ELR (cell line): ENCODE measurements around the gene PRAC2.
"Not testable (repeated sequence)": the region's sequence is repeated elsewhere in the genome, so short reads cannot be mapped to it uniquely, and the experiment has no call there.

Experiments used
- DNase-seq: peaks from one replicate; pipeline ENCODE4 v3.0.0-alpha.2; 2015; ENCODE audit warnings: low read depth

Gene PRAC2

DNA sequence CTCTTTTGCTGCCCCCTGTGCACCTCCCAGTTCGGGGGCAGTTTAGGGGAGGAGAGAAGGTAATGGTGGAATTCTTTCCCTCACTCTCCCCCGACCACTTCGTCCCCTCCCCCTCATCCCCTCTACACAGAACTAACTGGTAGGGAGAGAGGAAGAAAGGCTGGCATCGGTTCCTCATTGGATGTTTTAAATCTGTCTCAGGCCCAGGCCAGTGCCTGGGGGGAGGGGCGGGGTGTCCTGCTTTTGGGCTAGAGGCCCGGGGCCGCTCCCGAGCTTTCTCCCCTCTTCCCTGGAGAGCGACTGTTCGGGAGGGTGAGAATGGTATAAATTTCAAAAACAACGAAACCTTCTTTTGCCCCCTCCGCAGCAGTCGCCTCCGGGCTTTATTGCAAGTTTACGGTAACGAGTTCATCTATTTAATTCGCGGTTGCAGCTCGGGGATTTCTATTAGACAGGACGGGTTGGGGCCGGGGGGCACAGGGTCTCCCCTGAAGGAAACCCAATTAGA is at the start of gene PRAC2:
Gene PRAC2, plus strand, starts transcription at position 271 of the 508 bp plus-strand sequence. CDS start 1,226 bp downstream, outside the sequence.
- no peak for DNase-seq

- no peak for DNase-seq
Measured at GRCh38 chr17:48676963-48677558, 45.9 kb upstream of the PRAC2 start.

- peak; percentile 68 for DNase-seq
Measured at GRCh38 chr17:48678141-48678971, 44.6 kb upstream of the PRAC2 start.

GRCh38 chr17:48679385-48680096 is 43.4 kb upstream of the PRAC2 start:
- peak; percentile 46 for DNase-seq

DNA sequence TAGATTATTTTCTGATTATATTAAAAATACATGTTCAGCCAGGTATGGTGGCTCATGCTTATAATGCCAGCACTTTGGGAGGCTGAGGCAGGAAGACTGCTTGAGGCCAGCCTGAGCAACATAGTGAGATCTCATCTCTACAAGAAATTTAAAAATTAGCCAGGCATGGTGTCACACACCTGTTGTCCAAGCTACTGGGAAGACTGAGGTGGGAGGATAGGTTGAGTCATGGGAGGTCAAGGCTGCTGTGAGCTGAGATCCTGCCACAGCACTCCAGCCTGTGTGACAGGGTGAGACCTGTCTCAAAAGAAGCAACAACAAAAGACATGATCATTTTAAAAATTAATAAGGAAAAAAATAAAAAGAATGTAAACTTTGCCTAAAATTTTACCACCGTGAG is 41.4 kb upstream of the PRAC2 start:
- no peak for DNase-seq

DNA sequence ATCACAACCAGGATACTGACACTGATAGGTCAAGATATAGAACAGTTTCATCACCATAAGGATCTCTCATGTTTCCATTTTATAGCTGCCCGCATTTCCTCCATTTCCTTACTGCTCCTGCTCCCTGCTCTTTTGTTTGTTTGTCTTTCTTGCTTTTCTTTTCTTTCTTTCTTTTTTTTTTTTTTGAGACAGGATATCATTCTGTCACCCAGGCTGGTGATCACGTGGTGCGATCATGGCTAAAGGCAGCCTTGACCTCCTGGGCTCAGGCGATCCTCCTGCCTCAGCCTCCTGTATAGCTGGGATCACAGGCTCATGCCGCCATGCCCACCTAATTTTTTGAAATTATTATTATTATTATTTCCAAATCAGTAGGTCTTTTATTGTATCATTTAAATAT is 32.3 kb upstream of the PRAC2 start:
- DNase-seq: no peak

- DNase-seq: no peak
Measured at GRCh38 chr17:48692049-48692448, 30.9 kb upstream of the PRAC2 start.

GRCh38 chr17:48693178-48693577 is 29.8 kb upstream of the PRAC2 start:
- DNase-seq: no peak

DNA sequence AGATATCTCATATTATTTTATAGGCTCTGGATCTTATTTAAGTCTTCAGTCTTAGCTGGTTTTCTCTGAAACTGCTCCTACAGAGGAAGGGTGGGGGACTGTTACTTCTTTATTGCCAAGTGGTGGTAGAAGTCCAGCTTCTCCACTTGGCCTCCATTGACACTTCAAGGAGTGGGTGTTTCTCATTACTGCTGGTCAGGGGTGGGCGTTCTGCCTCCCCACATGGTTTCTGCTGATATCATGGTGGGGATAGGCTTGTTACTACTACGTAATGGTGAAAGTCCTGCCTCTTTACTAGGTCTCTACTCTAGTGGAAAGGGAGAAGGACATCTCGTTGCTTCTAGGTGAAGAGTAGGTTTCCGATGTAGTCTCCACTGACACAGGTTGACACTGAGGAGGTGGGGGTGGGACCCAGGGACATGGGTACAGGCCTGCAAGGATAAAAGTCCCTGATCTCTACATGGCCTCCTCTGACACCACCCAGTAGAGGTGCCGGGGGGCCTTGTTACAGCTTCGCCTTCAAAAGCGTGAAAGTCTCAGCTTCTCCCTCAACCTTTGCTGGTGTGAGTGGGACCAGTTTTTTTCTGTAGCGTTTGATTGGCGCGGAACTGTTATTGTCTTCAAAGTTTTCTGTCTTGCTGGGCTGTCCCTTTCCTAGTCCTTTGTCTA is 21.0 kb upstream of the PRAC2 start:
- no peak for DNase-seq

DNA sequence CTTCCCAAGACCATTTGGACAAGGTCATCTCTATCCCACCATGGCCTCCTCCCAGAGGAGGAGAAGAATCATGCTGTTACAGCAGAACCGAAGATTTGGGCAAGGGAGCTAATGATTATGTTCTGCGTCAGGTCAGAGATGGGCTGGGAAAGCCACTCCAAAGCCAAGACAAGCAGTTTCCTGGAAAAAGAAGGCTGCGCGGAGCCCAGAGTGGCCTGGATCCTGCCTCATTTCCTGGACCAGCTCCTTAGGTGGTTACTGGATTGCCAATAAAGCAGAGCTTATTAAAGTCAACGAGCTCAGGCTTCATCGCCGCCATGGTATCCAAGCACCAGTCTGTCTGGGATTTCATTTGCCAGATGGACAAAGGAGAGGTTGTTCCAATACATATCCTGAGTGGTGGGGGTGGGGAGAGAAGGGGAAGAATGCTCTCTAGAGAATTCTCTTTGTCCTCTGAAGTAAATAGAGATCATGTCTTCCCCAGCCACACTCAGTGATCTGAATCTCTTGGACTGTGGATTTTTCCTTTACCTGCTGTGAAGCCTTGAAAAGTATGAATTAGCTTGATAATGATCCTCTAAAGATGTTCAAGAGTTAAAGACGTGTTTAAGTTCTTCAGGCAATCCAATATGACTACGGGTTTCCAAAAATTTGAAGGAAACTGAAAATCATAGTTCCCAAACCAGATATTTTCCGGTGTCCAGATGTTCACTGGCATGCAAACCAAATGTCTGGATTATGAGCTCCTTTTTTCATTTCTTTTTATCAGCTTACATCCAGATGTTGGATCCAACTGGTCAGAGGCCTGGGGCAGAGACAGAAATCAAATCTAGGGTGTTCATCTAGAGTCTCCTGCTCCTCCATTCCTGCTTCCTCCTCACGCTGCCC is 18.4 kb upstream of the PRAC2 start:
- DNase-seq: no peak

DNA sequence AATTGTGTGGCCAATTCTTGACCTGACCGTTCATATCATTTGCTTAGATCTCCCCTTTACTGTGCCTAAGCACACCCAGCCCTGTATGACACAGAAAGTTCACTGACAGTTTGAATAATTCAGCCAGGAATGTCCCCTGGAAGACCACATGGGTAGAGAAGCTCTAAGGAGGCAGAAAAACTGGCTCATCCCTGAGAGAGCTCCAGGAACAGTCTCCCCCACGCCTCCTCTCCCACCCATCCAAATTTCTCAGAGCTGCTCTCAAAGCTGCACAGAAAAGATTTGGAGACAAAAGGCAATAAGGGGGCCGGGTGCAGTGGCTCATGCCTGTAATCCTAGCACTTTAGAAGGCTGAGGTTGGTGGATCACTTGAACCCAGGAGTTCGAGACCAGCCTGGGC is 11.9 kb upstream of the PRAC2 start:
- no peak for DNase-seq

- no peak for DNase-seq
Measured at GRCh38 chr17:48715496-48716399, 7.2 kb upstream of the PRAC2 start.

- DNase-seq: not testable (repeated sequence)
Measured at GRCh38 chr17:48716549-48716948, 6.4 kb upstream of the PRAC2 start.

DNA sequence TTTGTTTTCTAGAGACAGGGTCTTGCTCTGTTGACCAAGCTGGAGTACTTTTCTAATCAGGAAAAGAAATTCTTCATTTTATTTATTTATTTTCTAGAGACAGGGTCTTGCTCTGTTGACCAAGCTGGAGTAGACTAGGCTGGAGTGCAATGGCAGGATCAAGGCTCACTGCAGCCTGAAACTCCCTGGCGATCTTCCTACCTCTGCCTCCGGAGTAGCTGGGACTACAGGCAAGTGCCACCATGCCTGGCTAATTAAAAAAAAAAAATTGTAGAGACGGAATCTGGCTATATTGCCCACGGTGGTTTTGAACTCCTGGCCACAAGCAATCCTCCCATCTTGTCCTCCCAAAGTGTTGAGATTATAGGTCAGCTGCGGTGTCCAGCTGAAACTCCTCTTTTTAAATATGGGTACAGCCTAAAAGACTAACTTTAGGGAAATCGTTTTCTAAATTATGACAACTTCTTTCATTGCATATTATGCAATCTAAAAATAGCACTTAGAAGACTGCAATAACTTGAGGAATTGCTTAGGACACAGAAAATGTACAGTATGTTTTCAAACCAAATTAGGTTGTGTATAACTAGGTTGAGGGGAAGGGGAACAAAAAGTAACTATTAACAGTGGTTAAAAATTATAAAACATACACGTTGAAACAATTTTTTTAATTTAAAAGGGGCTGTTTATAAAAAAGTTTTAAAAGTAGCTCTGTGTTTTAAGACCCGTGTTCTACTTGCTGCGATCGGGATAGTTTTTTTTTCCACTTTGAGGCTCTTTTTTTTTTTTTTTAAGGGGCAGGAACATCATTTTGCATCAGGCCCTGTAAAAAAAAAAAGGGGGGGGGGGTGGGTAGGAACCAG is 5.4 kb upstream of the PRAC2 start:
- DNase-seq: no peak

DNA sequence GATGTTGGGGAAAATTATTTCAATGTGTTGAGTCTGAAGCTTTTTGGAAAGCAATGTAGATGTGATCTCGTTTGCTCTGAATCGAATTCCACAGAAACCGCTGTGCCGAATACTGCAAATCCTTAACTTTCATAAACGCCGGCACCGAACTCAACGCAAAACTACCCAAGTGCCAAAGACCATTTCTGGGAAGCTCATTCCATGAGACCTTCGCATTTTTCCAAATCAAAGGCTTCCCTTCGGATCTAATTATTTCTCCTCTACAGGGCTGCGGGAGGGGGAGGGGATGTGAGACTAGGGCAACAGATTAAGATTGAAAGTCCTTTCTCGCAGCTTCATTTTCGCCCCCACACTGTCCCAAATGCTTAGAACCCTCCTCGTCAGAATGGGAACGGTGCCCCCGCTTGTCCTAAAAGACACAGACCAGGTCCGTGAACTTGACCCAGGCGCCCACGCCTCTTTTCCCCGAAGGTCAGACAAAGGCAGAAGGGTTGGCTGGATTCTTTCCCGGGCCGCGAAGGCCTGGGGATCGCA is 4.7 kb upstream of the PRAC2 start:
- no peak for DNase-seq

DNA sequence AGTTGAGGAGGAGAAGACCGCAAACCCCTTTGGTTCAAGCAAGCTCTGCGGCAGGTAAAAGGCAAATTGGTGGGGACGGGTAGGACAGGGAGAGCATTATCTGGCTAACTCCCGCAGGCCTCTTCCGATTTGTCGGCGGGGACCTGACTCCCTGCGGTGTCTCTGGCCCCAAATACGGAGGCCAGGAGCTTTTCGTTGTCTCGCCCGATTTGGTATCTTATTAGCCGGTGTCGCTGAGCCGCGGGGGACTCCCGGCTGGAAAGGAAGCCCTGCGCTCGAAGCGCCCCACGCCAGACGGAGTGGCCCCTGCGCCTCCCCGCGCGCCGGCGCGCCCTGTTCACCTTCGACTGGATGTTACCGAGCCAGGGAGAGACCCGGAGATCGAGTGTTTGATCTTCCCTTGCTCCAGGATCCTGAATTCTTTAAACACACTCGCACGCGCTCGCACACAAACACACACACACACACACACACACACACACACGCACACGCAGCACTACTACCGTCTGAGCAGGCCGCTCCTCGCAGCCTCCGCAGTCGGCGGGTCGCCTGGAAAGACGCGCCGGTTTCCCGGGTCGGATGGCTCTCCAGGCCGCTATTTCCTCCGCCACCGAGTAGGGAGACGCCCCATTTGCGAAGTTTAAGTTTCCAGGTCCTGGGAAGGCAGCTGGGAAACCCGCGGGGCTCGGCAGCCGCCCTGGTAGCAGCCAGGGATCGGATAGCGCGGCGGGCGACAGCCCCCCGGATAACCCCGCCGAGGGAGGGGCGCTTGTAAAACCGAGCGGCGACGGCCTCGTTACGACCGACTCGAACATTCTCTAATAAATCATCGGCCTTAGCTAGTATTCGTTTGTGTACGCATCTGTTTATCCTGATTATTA is 4.0 kb upstream of the PRAC2 start:
- no peak for DNase-seq

DNA sequence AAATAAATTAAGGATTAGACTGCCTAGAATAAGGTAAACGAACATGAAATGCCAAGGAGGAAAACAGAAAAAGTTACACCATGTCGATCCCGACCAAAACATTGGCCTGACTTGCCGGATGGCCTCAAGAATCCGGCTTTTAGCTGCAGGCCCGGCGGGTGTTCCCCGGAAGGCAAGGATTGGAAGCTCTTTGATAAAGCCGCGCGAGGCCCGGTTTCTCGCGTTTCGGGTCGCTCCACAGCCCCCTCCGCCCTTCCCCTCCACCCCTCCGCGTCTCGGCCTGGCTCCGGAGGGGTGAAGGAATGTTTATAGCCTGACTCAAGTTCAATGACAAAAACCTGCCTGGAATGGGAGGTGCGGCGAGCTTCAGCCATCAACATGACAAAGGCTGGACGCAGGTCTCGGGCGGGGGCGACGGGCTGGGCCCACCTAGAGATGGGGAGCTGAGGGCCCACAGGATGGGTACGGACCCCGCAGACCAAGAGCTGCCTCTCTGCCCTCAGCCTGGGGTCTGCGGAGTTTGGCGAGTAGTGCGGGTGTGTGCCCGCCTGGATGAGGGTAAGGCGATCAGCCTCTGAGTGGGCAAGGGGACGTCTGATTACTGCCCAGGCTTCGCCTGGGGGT is 3.2 kb upstream of the PRAC2 start:
- DNase-seq: no peak
